ENCODE results near the gene SLC35D2.
"Not testable (repeated sequence)": the region's sequence is repeated elsewhere in the genome, so short reads cannot be mapped to it uniquely, and the experiment has no call there.

SLC35D2 gene

DNA sequence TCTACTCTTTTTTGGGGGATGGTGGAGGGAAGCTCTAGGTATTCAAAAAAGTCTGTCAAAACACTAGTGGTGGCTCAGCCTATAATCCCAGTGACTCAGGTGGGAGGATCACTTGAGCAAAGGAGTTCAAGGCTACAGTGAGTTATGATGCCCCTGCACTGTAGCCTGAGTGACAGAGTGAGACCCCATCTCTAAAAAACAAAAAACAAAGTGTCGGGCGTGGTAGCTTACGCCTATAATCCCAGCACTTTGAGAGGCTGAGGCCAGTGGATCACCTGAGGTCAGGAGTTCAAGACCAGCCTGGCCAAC, 15.8 kb upstream of the SLC35D2 start:
- DNase-seq = no peak

DNA sequence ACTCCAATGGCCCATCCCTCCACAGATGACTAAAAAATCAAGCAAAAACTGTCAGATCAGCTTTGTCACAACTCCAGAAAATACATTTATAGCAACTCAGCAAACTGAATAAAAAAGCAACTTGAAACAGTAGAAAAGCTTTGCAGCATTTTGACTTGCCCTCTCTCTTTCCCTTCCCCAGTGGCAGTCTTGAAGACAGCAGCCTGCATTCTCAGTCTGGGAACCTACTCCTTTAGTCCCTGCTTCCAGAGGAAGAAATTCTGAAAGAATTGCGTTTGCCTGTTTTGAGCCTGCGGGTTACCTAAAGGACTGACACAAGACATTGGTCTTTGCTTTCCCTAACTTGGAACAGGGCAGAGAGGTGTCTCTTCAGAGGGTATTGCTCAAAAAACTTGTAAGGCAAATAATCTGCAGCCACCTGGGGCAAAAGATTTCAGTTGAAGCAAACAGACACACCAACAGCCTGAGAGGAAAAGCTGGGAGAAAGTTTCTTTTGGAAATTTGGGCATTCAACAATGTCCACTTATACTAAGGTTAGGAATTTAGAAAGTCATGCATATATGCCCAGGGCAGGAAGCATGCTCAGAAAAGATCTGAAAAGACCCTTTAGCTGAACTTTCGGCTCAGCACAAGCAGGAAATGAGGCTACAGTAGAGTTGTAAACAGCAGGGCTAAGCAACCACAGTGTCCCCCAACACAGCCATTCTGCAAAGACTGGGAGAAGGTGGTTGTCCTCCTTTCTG, 15.2 kb upstream of the SLC35D2 start:
- no peak for DNase-seq

GRCh38 chr9:96395964-96396363, 12.5 kb upstream of the SLC35D2 start:
- no peak for DNase-seq

- DNase-seq = no peak
Measured at GRCh38 chr9:96394832-96395496, 11.5 kb upstream of the SLC35D2 start.

DNA sequence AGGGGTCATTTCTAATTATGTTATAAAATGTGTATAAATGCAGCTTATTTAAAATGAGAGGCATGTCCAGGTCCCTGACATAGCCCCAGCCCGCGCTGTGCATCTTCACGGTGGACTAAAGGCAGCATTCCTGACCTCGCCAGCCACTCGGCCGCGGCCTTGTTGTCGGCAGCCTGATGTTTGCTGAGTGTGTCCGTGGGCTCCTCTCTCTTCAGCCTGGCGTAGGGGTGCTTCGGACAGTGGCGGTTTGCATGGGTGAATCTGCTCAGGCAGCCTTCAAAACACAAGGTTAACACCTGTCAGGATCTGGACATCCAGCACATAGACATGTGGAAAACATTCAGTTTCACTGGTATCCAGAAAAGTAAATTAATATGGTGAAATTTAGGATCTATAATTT, 8.8 kb upstream of the SLC35D2 start:
- DNase-seq = no peak

DNA sequence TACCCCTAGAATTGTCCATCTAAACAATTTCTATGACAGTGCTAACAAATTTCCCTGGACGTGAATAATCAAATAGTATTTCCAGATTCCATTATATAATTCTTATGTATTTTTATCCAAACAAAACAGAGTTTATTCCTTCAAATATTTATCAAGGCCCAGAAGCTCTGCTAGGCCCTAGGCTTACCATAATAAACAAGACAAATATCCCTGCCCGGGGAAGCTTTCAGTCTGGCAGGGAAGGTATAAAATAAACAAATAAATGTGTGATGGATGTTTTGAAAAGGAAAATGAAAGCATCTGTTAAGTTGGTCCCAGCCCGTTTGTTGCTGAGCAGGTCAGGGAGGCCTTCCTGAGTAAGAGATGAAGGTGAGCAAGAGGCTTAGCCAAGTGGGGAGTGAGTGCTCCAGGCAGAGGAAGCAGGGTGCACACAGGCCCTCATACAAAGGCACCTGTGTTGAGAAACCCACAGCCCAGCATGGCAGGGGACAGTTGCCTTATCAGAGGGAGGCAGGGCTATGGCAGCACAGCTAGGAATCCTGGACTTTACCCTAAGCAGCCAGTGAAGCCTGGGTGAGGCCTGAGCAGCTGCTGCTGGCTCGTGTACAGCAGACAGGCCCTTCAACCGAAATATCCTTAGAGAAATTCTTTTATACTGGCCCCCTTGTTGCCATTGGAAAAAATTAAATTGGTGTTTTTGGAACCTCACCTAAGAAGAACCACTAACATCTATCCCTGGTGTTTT, 7.7 kb upstream of the SLC35D2 start:
- DNase-seq = no peak

- DNase-seq = no peak
Measured at GRCh38 chr9:96388144-96388543, 4.6 kb upstream of the SLC35D2 start.

DNA sequence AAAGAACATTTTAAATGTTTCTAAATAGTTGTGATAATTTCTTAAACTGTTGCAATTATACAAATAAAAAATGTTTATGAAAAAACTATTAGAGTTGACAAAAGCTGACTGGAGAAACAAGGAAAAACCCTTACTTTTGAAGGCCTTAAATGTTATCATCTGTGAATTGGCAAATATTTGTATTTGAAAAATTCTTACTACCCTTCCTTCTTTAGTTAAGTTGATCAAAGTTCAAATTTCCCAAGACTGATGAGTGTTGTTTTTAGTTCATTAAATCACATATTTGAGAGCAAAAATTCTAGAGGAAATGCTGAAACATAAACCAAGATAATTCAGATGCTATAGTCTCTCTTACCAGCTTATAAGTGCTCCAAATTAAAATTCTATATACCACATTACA, 2.6 kb upstream of the SLC35D2 start:
- no peak for DNase-seq

DNA sequence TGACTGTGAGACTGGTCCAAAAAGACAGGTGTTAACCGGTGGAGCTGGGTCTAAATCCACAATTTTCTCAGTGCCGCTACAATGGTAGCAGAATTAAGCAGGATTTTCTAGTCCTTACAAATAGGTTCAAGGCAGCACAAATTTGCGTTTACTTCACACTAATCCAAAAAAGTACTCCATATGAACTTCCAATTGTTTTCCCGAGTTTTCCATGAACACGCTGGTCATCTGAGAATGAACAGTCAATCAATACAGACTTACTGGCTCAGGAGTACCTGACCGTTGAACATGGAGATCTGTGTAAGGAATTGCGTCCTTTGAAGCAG, 709 bp downstream of the SLC35D2 start:
- DNase-seq = no peak

GRCh38 chr9:96382175-96382574, 1.3 kb downstream of the SLC35D2 start:
- DNase-seq = no peak

GRCh38 chr9:96381696-96382095, 1.8 kb downstream of the SLC35D2 start:
- no peak for DNase-seq

DNA sequence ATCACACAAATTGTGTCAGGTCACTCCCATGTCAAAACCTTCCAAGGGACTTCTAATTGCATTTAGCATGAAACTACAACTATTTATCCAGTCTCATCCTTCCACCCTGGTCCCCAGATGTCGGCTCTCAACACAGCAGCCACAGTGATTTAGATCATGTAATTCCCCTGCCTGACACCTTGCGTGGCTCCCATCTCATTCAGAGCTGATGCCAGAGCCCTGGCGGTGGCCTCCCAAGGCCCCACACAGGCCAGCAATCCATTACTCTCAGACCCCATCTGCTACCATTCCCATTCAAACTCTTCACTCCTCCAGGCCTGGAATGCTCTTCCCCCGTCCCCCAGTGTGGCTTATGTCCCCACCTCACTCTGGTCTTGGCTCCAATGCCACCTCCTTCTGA, 2.4 kb downstream of the SLC35D2 start:
- DNase-seq = no peak

- DNase-seq = no peak
Measured at GRCh38 chr9:96379461-96379860, 4.0 kb downstream of the SLC35D2 start.

- DNase-seq = no peak
Measured at GRCh38 chr9:96378187-96378586, 5.3 kb downstream of the SLC35D2 start.

GRCh38 chr9:96376891-96377874, 6.3 kb downstream of the SLC35D2 start:
- DNase-seq = no peak

GRCh38 chr9:96375507-96375906, 8.0 kb downstream of the SLC35D2 start:
- DNase-seq = not testable (repeated sequence)

DNA sequence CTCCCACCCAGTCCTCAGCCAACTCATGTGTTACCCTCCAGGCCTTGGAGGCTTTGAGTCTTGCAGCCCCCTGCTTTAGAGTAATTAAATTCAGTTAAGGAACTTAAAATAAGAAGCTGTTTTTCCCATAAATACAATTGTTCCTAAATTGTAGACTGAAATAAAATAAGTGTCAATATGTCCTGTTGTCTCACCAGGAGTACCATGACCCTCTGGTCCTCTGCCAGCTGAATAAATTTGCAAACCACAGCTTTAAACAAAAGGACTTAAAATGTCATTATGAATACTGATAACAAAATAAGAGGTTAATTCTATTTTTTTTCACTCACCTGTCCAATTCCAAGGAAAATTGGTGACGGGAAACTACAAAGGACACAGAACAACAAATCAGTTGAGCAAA, 15.6 kb downstream of the SLC35D2 start:
- no peak for DNase-seq

GRCh38 chr9:96363175-96363967, 20.1 kb downstream of the SLC35D2 start:
- DNase-seq = no peak

- not testable (repeated sequence) for DNase-seq
Measured at GRCh38 chr9:96362119-96362518, 21.4 kb downstream of the SLC35D2 start.

GRCh38 chr9:96361668-96362067, 21.8 kb downstream of the SLC35D2 start:
- no peak for DNase-seq

- no peak for DNase-seq
Measured at GRCh38 chr9:96360976-96361375, 22.5 kb downstream of the SLC35D2 start.

DNA sequence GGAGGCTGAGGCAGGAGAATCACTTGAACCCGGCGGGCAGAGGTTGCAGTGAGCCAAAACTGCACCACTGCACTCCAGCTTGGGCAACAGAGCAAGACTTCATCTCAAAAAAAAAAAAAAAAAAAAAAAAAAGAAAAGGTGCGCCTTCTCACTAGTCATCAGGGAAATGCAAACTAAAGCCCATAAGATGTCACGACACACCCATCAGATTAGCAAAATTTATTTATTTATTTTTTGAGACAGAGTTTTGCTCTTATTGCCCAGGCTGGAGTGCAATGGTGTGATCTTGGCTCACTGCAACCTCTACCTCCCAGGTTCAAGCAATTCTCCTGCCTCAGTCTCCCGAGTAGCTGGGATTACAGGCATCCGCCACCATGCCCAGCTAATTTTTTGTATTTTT, 23.0 kb downstream of the SLC35D2 start:
- DNase-seq = not testable (repeated sequence)

Data from activated CD4-positive, alpha-beta T cell treated with anti-CD3 and anti-CD28 coated beads, Interleukin-2, amount 50 U/mL, for 1 hour (primary cell).